Measurements from ENCODE around the gene PANK1.

- no peak for TF ChIP-seq CTCF (IDR thresholded peaks at IDR 0.05; ENCODE audit: insufficient read depth, low read length, poor library complexity, severe bottlenecking)
- TF ChIP-seq EZH2phosphoT487 (conservative IDR thresholded peaks at IDR 0.05; ENCODE audit: low read length), result no peak
Observed at GRCh38 chr10:89651916-89652573, 7.0 kb upstream of the PANK1 start.

Data from SU-DHL-6 (cell line).